HEK293T (cell line): ENCODE measurements around the gene SEMA3A.

Source experiments
- BHLHE40 ChIP-seq: fragments of 450-650 bp; IDR thresholded peaks from 2 replicates; pipeline ENCODE4 v1.6.1; 2016; ENCODE audit warnings: mild to moderate bottlenecking, moderate library complexity, borderline replicate concordance
- CTBP1 ChIP-seq: fragments of 450-650 bp; IDR thresholded peaks from 2 replicates; pipeline ENCODE4 v1.6.1; 2016; ENCODE audit warnings: borderline replicate concordance
- ELF4 ChIP-seq: fragments of 450-650 bp; IDR thresholded peaks from 2 replicates; pipeline ENCODE4 v1.6.1; 2017; ENCODE audit warnings: antibody characterized with exemption
- FOXA1 ChIP-seq: fragments of 450-650 bp; IDR thresholded peaks from 2 replicates; pipeline ENCODE4 v1.6.1; 2016; ENCODE audit warnings: mild to moderate bottlenecking
- FOXK2 ChIP-seq: fragments of 450-650 bp; IDR thresholded peaks from 2 replicates; pipeline ENCODE4 v1.6.1; 2016; ENCODE audit warnings: mild to moderate bottlenecking
- FOXM1 ChIP-seq: fragments of 450-650 bp; IDR thresholded peaks from 2 replicates; pipeline ENCODE4 v1.6.1; 2017; ENCODE audit warnings: mild to moderate bottlenecking, borderline replicate concordance
- HDGF ChIP-seq: fragments of 450-650 bp; IDR thresholded peaks from 2 replicates; pipeline ENCODE4 v1.6.1; 2017; ENCODE audit warnings: antibody characterized with exemption, borderline replicate concordance
- L3MBTL2 ChIP-seq: fragments of 450-650 bp; conservative IDR thresholded peaks from 2 replicates; pipeline ENCODE4 v1.6.1; 2016; ENCODE audit warnings: mild to moderate bottlenecking
- PKNOX1 ChIP-seq: fragments of 450-650 bp; IDR thresholded peaks from 2 replicates; pipeline ENCODE4 v1.6.1; 2016
- SP1 ChIP-seq: fragments of 450-650 bp; IDR thresholded peaks from 2 replicates; pipeline ENCODE4 v1.6.1; 2017
- SUZ12 ChIP-seq: fragments of 450-650 bp; IDR thresholded peaks from 2 replicates; pipeline ENCODE4 v1.6.1; 2016; ENCODE audit warnings: mild to moderate bottlenecking
- TARDBP ChIP-seq: fragments of 450-650 bp; IDR thresholded peaks from 2 replicates; pipeline ENCODE4 v1.6.1; 2016

- TF ChIP-seq FOXM1 (no peak), CTBP1 (no peak), HDGF (no peak), FOXA1 (no peak), BHLHE40 (no peak), FOXK2 (no peak), SP1 (no peak), L3MBTL2 (no peak), PKNOX1 (no peak), SUZ12 (no peak), ELF4 (no peak), TARDBP (no peak)
Measured at GRCh38 chr7:84237533-84238173, 43.1 kb upstream of the SEMA3A start.
